H9 (cell line): ENCODE results near the gene SIGMAR1. TPM values are rescaled to one million over a fixed set of nuclear protein-coding genes. Genes with fewer than 3 reads are reported as not detected.

Experiments
- DNase-seq: peaks from one replicate; pipeline ENCODE4 v3.0.0-alpha.2; 2017
- H2AFZ ChIP-seq: one replicate; pipeline ENCODE4 v1.6.1; 2013; ENCODE audit warnings: mild to moderate bottlenecking, low read length, control low read depth, moderate library complexity
- H2AK5ac ChIP-seq: 2 replicates; pipeline ENCODE4 v1.6.1; 2013; ENCODE audit warnings: low read length, control low read depth, mixed read lengths; ENCODE audit not compliant: insufficient read length
- H2BK120ac ChIP-seq: one replicate; pipeline ENCODE4 v1.6.1; 2013; ENCODE audit warnings: low read depth, mild to moderate bottlenecking, low read length, control low read depth, inconsistent platforms; ENCODE audit not compliant: poor library complexity, severe bottlenecking
- H2BK12ac ChIP-seq: 2 replicates; pipeline ENCODE4 v1.6.1; 2013; ENCODE audit warnings: low read length, control low read depth, mixed read lengths, low read depth; ENCODE audit not compliant: insufficient read length
- H2BK15ac ChIP-seq: 2 replicates; pipeline ENCODE4 v1.6.1; 2013; ENCODE audit warnings: low read depth, low read length, control low read depth
- H2BK20ac ChIP-seq: one replicate; pipeline ENCODE4 v1.6.1; 2013; ENCODE audit warnings: low read depth, mild to moderate bottlenecking, low read length, control low read depth, inconsistent platforms; ENCODE audit not compliant: poor library complexity, severe bottlenecking
- H2BK5ac ChIP-seq: 2 replicates; pipeline ENCODE4 v1.6.1; 2013; ENCODE audit warnings: low read length, control low read depth, mixed read lengths; ENCODE audit not compliant: insufficient read length
- H3K14ac ChIP-seq: 2 replicates; pipeline ENCODE4 v1.6.1; 2013; ENCODE audit warnings: low read length, control low read depth; ENCODE audit not compliant: insufficient read depth
- H3K18ac ChIP-seq: 2 replicates; pipeline ENCODE4 v1.6.1; 2013; ENCODE audit warnings: low read depth, mild to moderate bottlenecking, mixed read lengths, low read length, control low read depth; ENCODE audit not compliant: insufficient read length
- H3K23ac ChIP-seq: 2 replicates; pipeline ENCODE4 v1.6.1; 2013; ENCODE audit warnings: low read length, control low read depth, mixed read lengths, low read depth; ENCODE audit not compliant: insufficient read length
- H3K23me2 ChIP-seq: 2 replicates; pipeline ENCODE4 v1.6.1; 2013; ENCODE audit warnings: low read depth, mild to moderate bottlenecking, mixed read lengths, low read length, control low read depth; ENCODE audit not compliant: insufficient read length, poor library complexity, severe bottlenecking
- H3K27ac ChIP-seq: 2 replicates; pipeline ENCODE4 v1.5.1; 2013; ENCODE audit warnings: low read length, control low read depth, mixed read lengths, low read depth; ENCODE audit not compliant: insufficient read length
- H3K27me3 ChIP-seq: 2 replicates; pipeline ENCODE4 v1.6.1; 2013; ENCODE audit warnings: low read length, control low read depth, inconsistent platforms; ENCODE audit not compliant: insufficient read depth
- H3K4ac ChIP-seq: 2 replicates; pipeline ENCODE4 v1.6.1; 2013; ENCODE audit warnings: low read depth, mild to moderate bottlenecking, control low read depth, inconsistent platforms, low read length, moderate library complexity
- H3K4me1 ChIP-seq: 2 replicates; pipeline ENCODE4 v1.6.1; 2013; ENCODE audit warnings: low read length, control low read depth, inconsistent platforms; ENCODE audit not compliant: insufficient read depth
- H3K4me2 ChIP-seq: 2 replicates; pipeline ENCODE4 v1.6.1; 2013; ENCODE audit warnings: low read length, control low read depth, mixed read lengths; ENCODE audit not compliant: insufficient read length, insufficient read depth
- H3K56ac ChIP-seq: 2 replicates; pipeline ENCODE4 v1.6.1; 2013; ENCODE audit warnings: low read depth, mild to moderate bottlenecking, mixed read lengths, low read length, control low read depth; ENCODE audit not compliant: insufficient read length
- H3K79me1 ChIP-seq: 2 replicates; pipeline ENCODE4 v1.6.1; 2013; ENCODE audit warnings: low read depth, mild to moderate bottlenecking, moderate library complexity, low read length, control low read depth, inconsistent platforms; ENCODE audit not compliant: insufficient read depth, poor library complexity, severe bottlenecking
- H3K79me2 ChIP-seq: 2 replicates; pipeline ENCODE4 v1.6.1; 2013; ENCODE audit warnings: low read length, control low read depth, inconsistent platforms; ENCODE audit not compliant: insufficient read depth
- H3K9ac ChIP-seq: 2 replicates; pipeline ENCODE4 v1.6.1; 2013; ENCODE audit warnings: low read length, control low read depth, mixed read lengths; ENCODE audit not compliant: insufficient read length; ENCODE audit errors: extremely low read depth
- H3K9me3 ChIP-seq: one replicate; pipeline ENCODE4 v1.6.1; 2013; ENCODE audit warnings: low read depth, low read length, inconsistent platforms; ENCODE audit not compliant: control insufficient read depth
- H3T11ph ChIP-seq: one replicate; pipeline ENCODE4 v1.6.1; 2013; ENCODE audit warnings: mild to moderate bottlenecking, low read length, control low read depth, inconsistent platforms
- H4K20me1 ChIP-seq: one replicate; pipeline ENCODE4 v1.6.1; 2013; ENCODE audit not compliant: control insufficient read depth, insufficient read length, insufficient read depth
- H4K5ac ChIP-seq: 2 replicates; pipeline ENCODE4 v1.6.1; 2013; ENCODE audit warnings: low read depth, mild to moderate bottlenecking, mixed read lengths, low read length, control low read depth; ENCODE audit not compliant: insufficient read length
- H4K8ac ChIP-seq: replicated peaks from 2 replicates; pipeline ENCODE4 v1.6.1; 2013; ENCODE audit warnings: low read length, control low read depth, mixed read lengths, low read depth; ENCODE audit not compliant: insufficient read length
- H4K91ac ChIP-seq: 2 replicates; pipeline ENCODE4 v1.6.1; 2013; ENCODE audit warnings: low read depth, mild to moderate bottlenecking, moderate library complexity, mixed read lengths, low read length, control low read depth; ENCODE audit not compliant: insufficient read length
- H3K27ac Mint-ChIP-seq, 3 experiments: 2 replicates in 2 of 3; 3 replicates in 1 of 3; pipeline ENCODE4 v1.8.0; 2020 to 2021; ENCODE audit warnings: mixed read lengths in 3 of 3, mild to moderate bottlenecking in 1 of 3, moderate library complexity in 1 of 3
- H3K27me3 Mint-ChIP-seq: 2 replicates; pipeline ENCODE4 v1.8.0; 2021; ENCODE audit warnings: low read depth, mild to moderate bottlenecking, moderate library complexity, mixed read lengths
- H3K36me3 Mint-ChIP-seq, 3 experiments: 2 replicates in 2 of 3; 3 replicates in 1 of 3; pipeline ENCODE4 v1.8.0; 2020 to 2021; ENCODE audit warnings: low read depth in 3 of 3, mixed read lengths in 3 of 3; ENCODE audit not compliant: insufficient read depth in 1 of 3
- H3K4me1 Mint-ChIP-seq, 2 experiments: 2 replicates each; pipeline ENCODE4 v1.8.0; 2020; ENCODE audit warnings: mixed read lengths in 2 of 2
- H3K4me3 Mint-ChIP-seq, 2 experiments: 2 replicates in 1 of 2; 3 replicates in 1 of 2; pipeline ENCODE4 v1.8.0; 2020 to 2021; ENCODE audit warnings: mild to moderate bottlenecking in 2 of 2, mixed read lengths in 2 of 2, moderate library complexity in 1 of 2
- H3K9me3 Mint-ChIP-seq, 2 experiments: 2 replicates in 1 of 2; 3 replicates in 1 of 2; pipeline ENCODE4 v1.8.0; 2020; ENCODE audit warnings: mild to moderate bottlenecking in 2 of 2, mixed read lengths in 2 of 2, moderate library complexity in 1 of 2
- CTCF ChIP-seq: fragments of 200-600 bp; sonication (generic); conservative IDR thresholded peaks from 3 replicates; pipeline ENCODE4 v1.8.0; 2021; ENCODE audit warnings: antibody characterized with exemption, mild to moderate bottlenecking
- WGBS: extraction: QIAGEN DNeasy Blood & Tissue Kit; methylation state at CpG from one replicate; pipeline ENCODE4 v1.1.7; 2013; ENCODE audit warnings: missing lambda C conversion rate, low lambda C conversion rate, mixed read lengths; ENCODE audit not compliant: insufficient read length; ENCODE audit errors: extremely low coverage; 5-methylcytosine and 5-hydroxymethylcytosine counted together
- total RNA-seq: library from RNA; stranded (reverse); gene quantifications from 2 replicates; pipeline ENCODE4 v1.2.1, GENCODE V29; 2021

The SIGMAR1 gene
- total RNA-seq, 1 experiment from 2014 or later: 68.3 TPM

- no peak overlapping the region for H2AK5ac ChIP-seq
- no peak overlapping the region for H3K23ac ChIP-seq
- no peak overlapping the region for H3T11ph ChIP-seq
- no peaks in the 10 kb centered on the region for H3K27me3 ChIP-seq
- no peak overlapping the region for H2BK20ac ChIP-seq
- H3K4me3 Mint-ChIP-seq: peak overlapping the region; percentile 85 to 93
- H3K27ac Mint-ChIP-seq: peak overlapping the region in 2 of 3 experiments; percentile 40 to 94; a peak in 3 of 7 replicates
- H3K36me3 Mint-ChIP-seq: peaks cover 17 to 28% (median 24%) of the 10 kb centered on the region in 3 experiments; a peak in 6 of 7 replicates
- no peak overlapping the region for H2BK15ac ChIP-seq
- H3K27ac ChIP-seq: no peak overlapping the region
- H4K5ac ChIP-seq: no peak overlapping the region
- H3K9me3 ChIP-seq: no peaks in the 10 kb centered on the region
- no peaks in the 10 kb centered on the region; the same call in 1 of the 2 replicates for H3K27me3 Mint-ChIP-seq
- H3K79me1 ChIP-seq: no peaks in the 10 kb centered on the region
- DNase-seq: no peak
- no peak overlapping the region for H2BK12ac ChIP-seq
- H2BK120ac ChIP-seq: no peak overlapping the region
- no peak overlapping the region for H2AFZ ChIP-seq
- no peaks in the 10 kb centered on the region for H4K20me1 ChIP-seq
- no peak overlapping the region for H3K4ac ChIP-seq
- H3K9ac ChIP-seq: peak overlapping the region; percentile 28
- WGBS: no CpG with 5 or more reads among the region's 8 CpGs
- H4K91ac ChIP-seq: no peak overlapping the region
- no peak overlapping the region for H3K56ac ChIP-seq
- H3K9me3 Mint-ChIP-seq: no peaks in the 10 kb centered on the region
- peaks cover 35 to 42% of the 10 kb centered on the region in 2 experiments for H3K4me1 Mint-ChIP-seq
- H3K23me2 ChIP-seq: peaks cover 13% of the 10 kb centered on the region
- peak overlapping the region; percentile 94 for H3K4me2 ChIP-seq
- H3K79me2 ChIP-seq: peaks cover 2% of the 10 kb centered on the region; the same call in 1 of the 2 replicates
- H3K4me1 ChIP-seq: peaks cover 10% of the 10 kb centered on the region; the same call in 1 of the 2 replicates
- no peak overlapping the region for H3K18ac ChIP-seq
- no peak for TF ChIP-seq CTCF
- no peak overlapping the region for H2BK5ac ChIP-seq
- H3K14ac ChIP-seq: no peak overlapping the region; the same call in 1 of the 2 replicates
- no peak overlapping the region for H4K8ac ChIP-seq
These were observed 9.5 kb upstream of the SIGMAR1 start for GRCh38 chr9:34647084-34647403.
